Astrocyte (in vitro differentiated cells and primary cell): Measurements from ENCODE around the gene SEMA7A.

Experiments
- CTCF ChIP-seq: IDR thresholded peaks from 2 replicates; pipeline ENCODE4 v1.5.1; 2011; ENCODE audit warnings: low read depth, mild to moderate bottlenecking, inconsistent platforms, low read length, moderate library complexity; ENCODE audit not compliant: insufficient read depth
- EZH2 ChIP-seq: IDR thresholded peaks from 2 replicates; pipeline ENCODE4 v1.6.1; 2012; ENCODE audit warnings: mild to moderate bottlenecking, low read length, inconsistent platforms; ENCODE audit not compliant: insufficient read depth

- no peak for TF ChIP-seq CTCF
- no peak for TF ChIP-seq EZH2
Measured at GRCh38 chr15:74427607-74428441, 5.9 kb downstream of the SEMA7A start.
